Stomach (tissue), 9 donors: Measurements from ENCODE around the gene NAV2. TPM values are rescaled to one million over a fixed set of nuclear protein-coding genes. Genes with fewer than 3 reads are reported as not detected.

Source experiments
- DNase-seq, 2 donors: peaks; one replicate each; pipeline versions ENCODE4 v3.0.0 to v3.0.0-alpha.2; 2013 to 2019
- H3K27ac ChIP-seq, 5 donors: fragments of 200-600 bp in 4 of 5; sonication (generic) in 4 of 5; one replicate each; pipeline ENCODE4 v1.5.1; 2013 to 2019; ENCODE audit warnings: mild to moderate bottlenecking in 1 of 5, moderate library complexity in 1 of 5
- H3K27me3 ChIP-seq, 3 donors: fragments of 200-600 bp; sonication (generic); one replicate each; pipeline ENCODE4 v1.5.1; 2017 to 2019; ENCODE audit warnings: mixed run types in 1 of 3
- H3K36me3 ChIP-seq, 4 donors: fragments of 200-600 bp; sonication (generic); 1 replicate in 3 of 4; 2 replicates in 1 of 4; pipeline ENCODE4 v1.5.1; 2016 to 2019
- H3K4me1 ChIP-seq, 4 donors: fragments of 200-600 bp; sonication (generic); one replicate each; pipeline ENCODE4 v1.5.1; 2016 to 2019
- H3K4me3 ChIP-seq, 4 donors: fragments of 200-600 bp; sonication (generic) in 3 of 4; one replicate each; pipeline ENCODE4 v1.5.1; 2016 to 2019; ENCODE audit warnings: mild to moderate bottlenecking in 1 of 4
- H3K9me3 ChIP-seq, 4 donors: fragments of 200-600 bp; sonication (generic); one replicate each; pipeline ENCODE4 v1.5.1; 2016 to 2019
- CTCF ChIP-seq, 7 experiments: fragments of 450-650 bp in 4 of 7; fragments of 200-600 bp in 3 of 7; sonication (generic) in 3 of 7; IDR thresholded peaks; one replicate each; pipeline ENCODE4 v1.5.1; 2016 to 2019; ENCODE audit warnings: antibody characterized with exemption in 7 of 7, control low read depth in 2 of 7, mild to moderate bottlenecking in 1 of 7
- EP300 ChIP-seq: sonication (generic); formaldehyde crosslinking; IDR thresholded peaks from one replicate; pipeline ENCODE4 v1.6.1; 2017; ENCODE audit warnings: antibody characterized with exemption
- POLR2A ChIP-seq, 4 donors: fragments of 450-650 bp; IDR thresholded peaks; one replicate each; pipeline ENCODE4 v1.6.1; 2016; ENCODE audit warnings: antibody characterized with exemption in 4 of 4, control low read depth in 2 of 4, mild to moderate bottlenecking in 1 of 4, moderate library complexity in 1 of 4
- POLR2AphosphoS5 ChIP-seq, 3 donors: sonication (generic); formaldehyde crosslinking; IDR thresholded peaks; one replicate each; pipeline ENCODE4 v1.6.1; 2016; ENCODE audit warnings: antibody characterized with exemption in 3 of 3
- WGBS, 5 donors: extraction: QIAGEN DNeasy Blood & Tissue Kit in 3 of 5; methylation state at CpG; one replicate each; pipeline versions ENCODE4 v1.1.5 to v1.1.7; 2013 to 2018; 5-methylcytosine and 5-hydroxymethylcytosine counted together
- intact Hi-C: fragments of 100-400 bp; cut with DNase I; formaldehyde crosslinking; loops from one replicate; pipeline ENCODE4 v1.15.1; 2023; ENCODE audit warnings: low total_unique reads
- polyA plus RNA-seq, 3 donors: library from polyadenylated mRNA; stranded (reverse); fragments of 200-250 nt; gene quantifications; one replicate each; pipeline ENCODE4 v1.2.3, GENCODE V29; 2013
- total RNA-seq, 5 donors: library from RNA; depleted of rRNA; stranded (reverse); fragments of >200 nt; gene quantifications; one replicate each; pipeline versions ENCODE4 v1.1.0 to v1.2.3, GENCODE V29; 2014 to 2016
- donor health status: healthy with polysubstance abuse.
- donor health status: Bipolar disorder and iron deficiency.
- donor health status: healthy.

NAV2 gene
- total and polyA plus RNA-seq, 8 donors, result 1.8 to 92.4 (median 7.9) TPM

GRCh38 chr11:19822531-19822930 is 109.9 kb downstream of the NAV2 start:
- H3K4me1 ChIP-seq, result peaks cover 0 to 34% (median 22%) of the 10 kb centered on the region in 4 donors
- TF ChIP-seq POLR2A (IDR thresholded peaks at IDR 0.05) (no peak), POLR2AphosphoS5 (IDR thresholded peaks at IDR 0.05) (no peak), CTCF (IDR thresholded peaks at IDR 0.05) (no peak)
- intact Hi-C loops, result no loop called here

GRCh38 chr11:19826606-19827005 is 114.0 kb downstream of the NAV2 start:
- Histone ChIP-seq H3K27me3 (no peaks in the 10 kb centered on the region), H3K36me3 (no peaks in the 10 kb centered on the region), H3K4me1 (peaks cover 0 to 25% (median 7%) of the 10 kb centered on the region in 4 donors), H3K4me3 (no peak overlapping the region), H3K27ac (no peak overlapping the region), H3K9me3 (no peaks in the 10 kb centered on the region)
- no peak for DNase-seq
- WGBS, 5 donors, result 72 to 95% (median 82%) methylated on average over 4 of the region's 4 CpGs
- no peak for TF ChIP-seq CTCF (IDR thresholded peaks at IDR 0.05)
- TF ChIP-seq POLR2AphosphoS5 (IDR thresholded peaks at IDR 0.05), result no peak
- no peak for TF ChIP-seq POLR2A (IDR thresholded peaks at IDR 0.05)
- no peak for TF ChIP-seq EP300
- intact Hi-C loops, result no loop called here

More at GRCh38 chr11:19822531-19822930, 109.9 kb downstream of the NAV2 start:
- H3K9me3 ChIP-seq, result no peaks in the 10 kb centered on the region
- no peak overlapping the region for H3K4me3 ChIP-seq
- DNase-seq, result no peak
- no peaks in the 10 kb centered on the region for H3K27me3 ChIP-seq
- H3K36me3 ChIP-seq, result no peaks in the 10 kb centered on the region
- no peak overlapping the region for H3K27ac ChIP-seq

DNA sequence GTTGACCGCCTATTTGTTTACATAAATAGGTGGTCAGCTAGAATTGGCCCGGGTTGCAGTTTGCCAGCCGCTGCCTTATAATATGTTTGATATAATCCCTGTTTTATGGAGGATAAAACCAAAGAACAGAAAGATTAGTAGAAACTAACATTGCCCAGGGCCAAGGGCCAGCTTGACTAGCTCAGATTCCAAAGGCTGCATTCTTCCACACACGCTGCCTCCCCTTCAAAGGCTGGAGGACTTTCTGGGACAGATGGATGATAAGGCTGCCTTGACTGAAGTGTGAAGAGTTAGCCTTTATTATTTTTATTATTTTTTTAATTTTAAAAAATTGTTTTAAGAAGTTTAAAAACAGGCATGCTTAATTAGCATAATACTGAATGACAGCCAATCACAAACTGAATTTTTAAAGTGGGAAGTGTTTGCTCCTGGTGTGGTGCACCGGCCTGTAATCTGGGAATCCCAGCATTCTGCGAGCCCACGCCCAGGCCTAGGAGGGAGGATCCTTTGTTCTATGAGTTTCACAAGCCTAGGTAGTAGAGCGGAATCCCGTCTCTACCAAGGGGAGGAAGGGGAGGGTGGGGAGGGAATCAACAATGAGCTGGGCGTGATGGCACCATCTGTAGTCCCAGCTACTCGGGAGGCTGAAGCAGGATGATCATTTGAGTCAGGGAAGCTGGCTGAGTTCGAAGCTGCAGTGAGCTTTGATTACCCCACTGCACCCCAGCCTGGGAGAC is 114.9 kb downstream of the NAV2 start:
- Histone ChIP-seq H3K27me3 (no peaks in the 10 kb centered on the region), H3K36me3 (peaks cover 0 to 4% (median 2%) of the 10 kb centered on the region in 4 donors), H3K4me1 (peaks cover 0 to 25% (median 7%) of the 10 kb centered on the region in 4 donors), H3K27ac (no peak overlapping the region), H3K9me3 (no peaks in the 10 kb centered on the region), H3K4me3 (no peak overlapping the region)
- 59 to 73% (median 69%) methylated on average over 12 of the region's 12 CpGs for WGBS, 5 donors
- TF ChIP-seq EP300, result no peak
- TF ChIP-seq POLR2AphosphoS5 (IDR thresholded peaks at IDR 0.05), result no peak
- TF ChIP-seq CTCF (IDR thresholded peaks at IDR 0.05), result no peak
- TF ChIP-seq POLR2A (IDR thresholded peaks at IDR 0.05), result no peak
- intact Hi-C loops, result no loop called here
- no peak for DNase-seq

- Histone ChIP-seq H3K4me3 (no peak overlapping the region), H3K27me3 (no peaks in the 10 kb centered on the region), H3K4me1 (peaks cover 0 to 25% (median 7%) of the 10 kb centered on the region in 4 donors), H3K27ac (no peak overlapping the region), H3K36me3 (peaks cover 0 to 14% (median 11%) of the 10 kb centered on the region in 4 donors), H3K9me3 (peaks cover 0 to 2% (median 0%) of the 10 kb centered on the region in 4 donors)
- intact Hi-C loops, result no loop called here
- TF ChIP-seq EP300 (no peak), POLR2A (IDR thresholded peaks at IDR 0.05) (no peak), POLR2AphosphoS5 (IDR thresholded peaks at IDR 0.05) (no peak)
- WGBS, 5 donors, result 71 to 88% (median 78%) methylated on average over 12 of the region's 12 CpGs
- no peak for DNase-seq
Observed at GRCh38 chr11:19828382-19829108, 115.9 kb downstream of the NAV2 start.
